Thyroid gland (tissue), 4 donors: ENCODE results near the gene MITF. TPM values are rescaled to one million over a fixed set of nuclear protein-coding genes. Genes with fewer than 3 reads are reported as not detected.

ENCODE experiments used
- DNase-seq, 2 donors: peaks; one replicate each; pipeline ENCODE4 v3.0.0-alpha.2; 2019
- H3K27ac ChIP-seq, 3 donors: fragments of 200-600 bp; sonication (generic); 1 replicate in 2 of 3; 2 replicates in 1 of 3; pipeline ENCODE4 v1.5.1; 2016 to 2019; ENCODE audit warnings: mild to moderate bottlenecking in 1 of 3, moderate library complexity in 1 of 3
- H3K27me3 ChIP-seq: fragments of 200-600 bp; sonication (generic); one replicate; pipeline ENCODE4 v1.5.1; 2019
- H3K36me3 ChIP-seq, 2 donors: fragments of 200-600 bp; sonication (generic); one replicate each; pipeline ENCODE4 v1.5.1; 2016 to 2019
- H3K4me1 ChIP-seq, 2 donors: fragments of 200-600 bp; sonication (generic); one replicate each; pipeline ENCODE4 v1.5.1; 2017 to 2019
- H3K4me3 ChIP-seq, 3 donors: fragments of 200-600 bp; sonication (generic); replicated peaks in 1 of 3; 1 replicate in 2 of 3; 2 replicates in 1 of 3; pipeline ENCODE4 v1.5.1; 2016; ENCODE audit warnings: mild to moderate bottlenecking in 1 of 3
- H3K9me3 ChIP-seq: fragments of 200-600 bp; sonication (generic); one replicate; pipeline ENCODE4 v1.5.1; 2017
- CTCF ChIP-seq, 6 experiments: fragments of 200-600 bp in 3 of 6; fragments of 450-650 bp in 3 of 6; sonication (generic) in 3 of 6; IDR thresholded peaks; one replicate each; pipeline ENCODE4 v1.5.1; 2016 to 2019; ENCODE audit warnings: antibody characterized with exemption in 6 of 6, mild to moderate bottlenecking in 2 of 6, inconsistent platforms in 1 of 6, moderate library complexity in 1 of 6
- POLR2A ChIP-seq, 2 donors: fragments of 450-650 bp; IDR thresholded peaks; one replicate each; pipeline ENCODE4 v1.6.1; 2017; ENCODE audit warnings: antibody characterized with exemption in 2 of 2, mild to moderate bottlenecking in 2 of 2, moderate library complexity in 1 of 2
- WGBS, 2 donors: methylation state at CpG; one replicate each; pipeline ENCODE4 v1.1.5; 2017; 5-methylcytosine and 5-hydroxymethylcytosine counted together
- intact Hi-C: fragments of 100-400 bp; cut with DNase I; formaldehyde crosslinking; loops from one replicate; pipeline ENCODE4 v1.15.1; 2023
- total RNA-seq, 4 donors: library from RNA; depleted of rRNA; stranded (reverse); fragments of >200 nt; gene quantifications; one replicate each; pipeline ENCODE4 v1.2.3, GENCODE V29; 2016

The MITF gene
- total RNA-seq, 4 donors from 2014 or later: 22.4 to 52.1 (median 26.4) TPM

GRCh38 chr3:69871868-69872267 is 132.6 kb downstream of the MITF start:
- Histone ChIP-seq H3K4me1 (peaks cover 15 to 19% of the 10 kb centered on the region in 2 donors), H3K4me3 (no peak overlapping the region), H3K9me3 (no peaks in the 10 kb centered on the region), H3K36me3 (no peaks in the 10 kb centered on the region), H3K27ac (no peak overlapping the region), H3K27me3 (no peaks in the 10 kb centered on the region)
- WGBS, 2 donors: 64 to 69% methylated on average over 3 of the region's 3 CpGs
- DNase-seq: no peak
- intact Hi-C loops: no loop called here
- no peak for TF ChIP-seq CTCF (IDR thresholded peaks at IDR 0.05)
- TF ChIP-seq POLR2A (IDR thresholded peaks at IDR 0.05): no peak

GRCh38 chr3:69872783-69873378 is 133.6 kb downstream of the MITF start:
- no peaks in the 10 kb centered on the region for H3K36me3 ChIP-seq
- WGBS, 2 donors: 93 to 96% methylated on average over 4 of the region's 4 CpGs
- no peak for DNase-seq
- intact Hi-C loops: no loop called here
- no peak overlapping the region for H3K27ac ChIP-seq
- H3K27me3 ChIP-seq: no peaks in the 10 kb centered on the region
- peaks cover 8 to 16% of the 10 kb centered on the region in 2 donors for H3K4me1 ChIP-seq
- TF ChIP-seq CTCF (IDR thresholded peaks at IDR 0.05) (no peak), POLR2A (IDR thresholded peaks at IDR 0.05) (no peak)
- H3K9me3 ChIP-seq: no peaks in the 10 kb centered on the region
- H3K4me3 ChIP-seq: no peak overlapping the region

- TF ChIP-seq POLR2A (IDR thresholded peaks at IDR 0.05): no peak
- no peak for TF ChIP-seq CTCF (IDR thresholded peaks at IDR 0.05)
- intact Hi-C loops: no loop called here
- H3K4me1 ChIP-seq: peaks cover 5 to 10% of the 10 kb centered on the region in 2 donors
These were observed 136.8 kb downstream of the MITF start for GRCh38 chr3:69876073-69876472.

GRCh38 chr3:69878254-69878653 is 139.0 kb downstream of the MITF start:
- Histone ChIP-seq H3K27ac (no peak overlapping the region), H3K4me1 (no peaks in the 10 kb centered on the region), H3K27me3 (no peaks in the 10 kb centered on the region), H3K36me3 (no peaks in the 10 kb centered on the region), H3K9me3 (no peaks in the 10 kb centered on the region), H3K4me3 (no peak overlapping the region)
- no peak for DNase-seq
- intact Hi-C loops: no loop called here
- TF ChIP-seq CTCF (IDR thresholded peaks at IDR 0.05) (no peak), POLR2A (IDR thresholded peaks at IDR 0.05) (no peak)
- WGBS, 2 donors: 90 to 92% methylated on average over 3 of the region's 3 CpGs

More at GRCh38 chr3:69876073-69876472, 136.8 kb downstream of the MITF start:
- H3K27ac ChIP-seq: no peak overlapping the region
- H3K36me3 ChIP-seq: no peaks in the 10 kb centered on the region
- no peaks in the 10 kb centered on the region for H3K27me3 ChIP-seq
- no peaks in the 10 kb centered on the region for H3K9me3 ChIP-seq
- no peak overlapping the region for H3K4me3 ChIP-seq
- no peak for DNase-seq
- 96 to 97% methylated on average over 9 of the region's 9 CpGs for WGBS, 2 donors

- no peaks in the 10 kb centered on the region for H3K36me3 ChIP-seq
- no peak overlapping the region for H3K4me3 ChIP-seq
- intact Hi-C loops: no loop called here
- H3K27ac ChIP-seq: no peak overlapping the region
- 93 to 96% methylated on average over 14 of the region's 14 CpGs for WGBS, 2 donors
- TF ChIP-seq POLR2A (IDR thresholded peaks at IDR 0.05) (no peak), CTCF (IDR thresholded peaks at IDR 0.05) (no peak)
- no peaks in the 10 kb centered on the region for H3K4me1 ChIP-seq
- H3K27me3 ChIP-seq: no peaks in the 10 kb centered on the region
- DNase-seq: no peak
- no peaks in the 10 kb centered on the region for H3K9me3 ChIP-seq
These were observed 139.8 kb downstream of the MITF start for GRCh38 chr3:69879051-69879450.
